K562 (cell line): Measurements from ENCODE around the gene KIF3A. TPM values are rescaled to one million over a fixed set of nuclear protein-coding genes. Genes with fewer than 3 reads are reported as not detected.

Experiments
- ATAC-seq: fragments of 200-7000 bp; cut with Tn5 transposase; 3 replicates; pipeline ENCODE4 v1.9.1; 2020; ENCODE audit warnings: moderate library complexity
- BruUV-seq: library from RNA; stranded (reverse); fragments of 400-500 nt; replicated peaks from 2 replicates; lab custom pipeline; 2021; lab: Mats Ljungman, UMichigan
- CTCF ChIA-PET: fragments of 300-600 bp; formaldehyde crosslinking; extraction: SDS; loops from one replicate; lab custom pipeline; 2021; ENCODE audit warnings: low intra/inter-chr PET ratio; lab: Yijun Ruan, JAX
- POLR2A ChIA-PET: fragments of 300-600, 350-650 bp; sonication (Branson Sonifier 250); formaldehyde crosslinking; extraction: SDS; loops from one replicate; lab custom pipeline; 2021; ENCODE audit warnings: antibody characterized with exemption, inconsistent platforms; lab: Yijun Ruan, JAX
- DNase-seq, 4 experiments: peaks; one replicate each; pipeline versions ENCODE4 v3.0.0 to v3.0.0-alpha.2; 2011 to 2018; ENCODE audit warnings: low spot score in 3 of 4, mixed read lengths in 3 of 4; ENCODE audit errors: extremely low read depth in 1 of 4
- FAIRE-seq: peaks from 2 replicates; lab custom pipeline; 2011; peaks lifted over from hg19 to GRCh38; lab: Jason Lieb, UNC
- H2AFZ ChIP-seq: 2 replicates; pipeline ENCODE4 v1.6.0; 2011; ENCODE audit warnings: low read depth, low read length, control low read depth, inconsistent platforms
- H3K27ac ChIP-seq: fragments of 200-600 bp; 3 replicates; pipeline ENCODE4 v1.8.0; 2011; ENCODE audit warnings: low read depth, mild to moderate bottlenecking, control low read depth, inconsistent platforms, low read length, moderate library complexity, mixed read lengths; ENCODE audit errors: extremely low read depth
- H3K27me3 ChIP-seq, 2 experiments: fragments of 300-600 bp in 1 of 2; 2 replicates in 1 of 2; 3 replicates in 1 of 2; pipeline versions ENCODE4 v1.6.0 to v1.8.0; 2011; ENCODE audit warnings: inconsistent platforms in 2 of 2, low read length in 2 of 2, mild to moderate bottlenecking in 1 of 2, mixed read lengths in 1 of 2, moderate library complexity in 1 of 2; ENCODE audit not compliant: control insufficient read depth in 2 of 2, insufficient read depth in 2 of 2
- H3K36me3 ChIP-seq: fragments of 300-600 bp; 3 replicates; pipeline ENCODE4 v1.8.0; 2011; ENCODE audit warnings: mild to moderate bottlenecking, low read length, inconsistent platforms; ENCODE audit not compliant: control insufficient read depth, insufficient read depth
- H3K4me1 ChIP-seq, 2 experiments: fragments of 200-600 bp in 1 of 2; replicated peaks in 1 of 2; 2 replicates in 1 of 2; 3 replicates in 1 of 2; pipeline versions ENCODE4 v1.5.1 to v1.8.0; 2011; ENCODE audit warnings: inconsistent platforms in 2 of 2, low read length in 2 of 2, mild to moderate bottlenecking in 1 of 2, mixed read lengths in 1 of 2, moderate library complexity in 1 of 2; ENCODE audit not compliant: control insufficient read depth in 2 of 2, insufficient read depth in 2 of 2
- H3K4me2 ChIP-seq: 2 replicates; pipeline ENCODE4 v1.6.1; 2011; ENCODE audit warnings: low read length, control low read depth, inconsistent platforms, mixed read lengths; ENCODE audit not compliant: insufficient read depth
- H3K4me3 ChIP-seq: fragments of 200-600 bp; sonication (generic), shearing (Covaris generic); 2 replicates; pipeline ENCODE4 v1.5.1; 2016; ENCODE audit warnings: control low read depth, inconsistent platforms
- H3K79me2 ChIP-seq: fragments of 200-600 bp; 3 replicates; pipeline ENCODE4 v1.8.0; 2011; ENCODE audit warnings: low read length, inconsistent platforms; ENCODE audit not compliant: control insufficient read depth, insufficient read depth
- H3K9ac ChIP-seq, 2 experiments: 2 replicates each; pipeline versions ENCODE4 v1.6.0 to v1.6.1; 2011; ENCODE audit warnings: low read depth in 2 of 2, low read length in 2 of 2, control low read depth in 1 of 2, inconsistent platforms in 1 of 2, mild to moderate bottlenecking in 1 of 2, mixed read lengths in 1 of 2; ENCODE audit not compliant: insufficient read depth in 1 of 2
- H3K9me1 ChIP-seq: one replicate; pipeline ENCODE4 v1.6.0; 2011; ENCODE audit warnings: inconsistent platforms, mild to moderate bottlenecking, low read length, moderate library complexity; ENCODE audit not compliant: control insufficient read depth, insufficient read depth
- H3K9me3 ChIP-seq: replicated peaks from 2 replicates; pipeline ENCODE4 v1.5.1; 2011; ENCODE audit warnings: low read depth, low read length, inconsistent platforms; ENCODE audit not compliant: control insufficient read depth, insufficient read depth
- H4K20me1 ChIP-seq: replicated peaks from 2 replicates; pipeline ENCODE4 v1.6.1; 2011; ENCODE audit warnings: low read length, inconsistent platforms, mixed read lengths; ENCODE audit not compliant: control insufficient read depth, insufficient read depth
- CBFA2T2 ChIP-seq: fragments of 450-650 bp; conservative IDR thresholded peaks from 2 replicates; pipeline ENCODE4 v1.6.1; 2017; ENCODE audit warnings: mild to moderate bottlenecking
- CEBPG ChIP-seq, 3 experiments: fragments of 200-800 bp in 1 of 3; sonication (Bioruptor generic) in 1 of 3; sonication (generic) in 1 of 3; formaldehyde crosslinking in 1 of 3; IDR thresholded peaks in 2 of 3; conservative IDR thresholded peaks in 1 of 3; 2 replicates each; pipeline versions ENCODE4 v1.6.1 to v1.8.0; 2016 to 2022; ENCODE audit warnings: missing compliant biosample characterization in 2 of 3, missing genetic modification characterization in 2 of 3, mild to moderate bottlenecking in 1 of 3, missing genetic modification reagents in 1 of 3
- DACH1 ChIP-seq: fragments of 450-650 bp; IDR thresholded peaks from 2 replicates; pipeline ENCODE4 v1.6.1; 2018; ENCODE audit not compliant: partially characterized antibody
- EP400 ChIP-seq: fragments of 450-650 bp; IDR thresholded peaks from 2 replicates; pipeline ENCODE4 v1.6.1; 2017; ENCODE audit warnings: antibody characterized with exemption, mild to moderate bottlenecking, moderate library complexity
- ESRRB ChIP-seq: fragments of 250-450 bp; sonication (Bioruptor Pico); IDR thresholded peaks from 2 replicates; pipeline ENCODE4 v1.5.0; 2020; ENCODE audit warnings: mild to moderate bottlenecking, moderate library complexity, borderline replicate concordance
- ETV1 ChIP-seq: fragments of 450-650 bp; conservative IDR thresholded peaks from 2 replicates; pipeline ENCODE4 v1.6.1; 2016; ENCODE audit warnings: missing genetic modification characterization, control low read depth, low read depth, missing compliant biosample characterization
- HDAC6 ChIP-seq: IDR thresholded peaks from 2 replicates; pipeline ENCODE4 v1.6.1; 2012; ENCODE audit warnings: low read depth, mild to moderate bottlenecking, control low read depth, inconsistent platforms, low read length, moderate library complexity
- MYC ChIP-seq, 2 experiments: fragments of 250-450 bp in 1 of 2; sonication (Bioruptor Pico) in 1 of 2; IDR thresholded peaks; 2 replicates each; pipeline versions ENCODE4 v1.5.1 to v1.6.1; 2012 to 2021; ENCODE audit warnings: low read depth in 2 of 2, borderline replicate concordance in 1 of 2, improper control_type of control experiment in 1 of 2, low read length in 1 of 2, mild to moderate bottlenecking in 1 of 2, moderate library complexity in 1 of 2
- SREBF2 ChIP-seq: sonication (generic); formaldehyde crosslinking; IDR thresholded peaks from 2 replicates; pipeline ENCODE4 v1.4.0; 2020; ENCODE audit warnings: mild to moderate bottlenecking, missing genetic modification reagents
- SRF ChIP-seq, 2 experiments: fragments of 250-450, 450-650 bp in 1 of 2; sonication (Bioruptor Pico) in 1 of 2; sonication (generic) in 1 of 2; formaldehyde crosslinking; IDR thresholded peaks; 2 replicates each; pipeline versions ENCODE4 v1.5.0 to v1.5.1; 2020 to 2022; ENCODE audit warnings: mild to moderate bottlenecking in 1 of 2, missing genetic modification reagents in 1 of 2
- in situ Hi-C: fragments of 300-500 bp; cut with MboI; formaldehyde crosslinking; loops from 4 replicates; pipeline ENCODE4 v1.15.0; 2018; ENCODE audit warnings: inconsistent platforms, mixed read lengths
- intact Hi-C: fragments of 100-400 bp; cut with micrococcal nuclease; formaldehyde crosslinking; loops from 2 replicates; pipeline ENCODE4 v1.14.2; 2022
- polyA plus RNA-seq, 8 experiments: library from polyadenylated mRNA; depleted of rRNA in 4 of 8; stranded (reverse) in 5 of 8; unstranded in 3 of 8; fragments of >200 nt; fragmentation: Nextera tagmentation in 2 of 8; fragmentation: Illumina TruSeq in 1 of 8; extraction: Ambion mirVana in 2 of 8; extraction: Trizol in 1 of 8; gene quantifications; 2 replicates each; pipeline versions ENCODE4 v1.2.1 to v1.2.3, GENCODE V29; 2011 to 2014; ENCODE audit warnings: inconsistent platforms in 1 of 8, missing spikeins in 1 of 8
- total RNA-seq, 7 experiments: library from RNA; depleted of rRNA in 6 of 7; stranded (reverse); fragments of >200 nt in 6 of 7; fragmentation: Illumina TruSeq in 2 of 7; extraction: Trizol in 2 of 7; gene quantifications; 2 replicates each; pipeline versions ENCODE4 v1.2.1 to v1.2.3, GENCODE V29; 2011 to 2021; ENCODE audit warnings: low replicate concordance in 1 of 7
- TF ChIP-seq, protein P1 (sequence below): IDR thresholded peaks from 2 replicates; pipeline ENCODE4 v1.6.1; 2012; ENCODE audit warnings: low read depth, low read length, improper control_type of control experiment, borderline replicate concordance
- TF ChIP-seq, protein P2 (sequence below), 2 experiments: fragments of 450-650 bp in 1 of 2; sonication (generic) in 1 of 2; formaldehyde crosslinking in 1 of 2; IDR thresholded peaks in 1 of 2; conservative IDR thresholded peaks in 1 of 2; 2 replicates each; pipeline versions ENCODE4 v1.6.1 to v1.8.1; 2016 to 2023; ENCODE audit warnings: mild to moderate bottlenecking in 2 of 2, moderate library complexity in 2 of 2, inconsistent platforms in 1 of 2, missing genetic modification reagents in 1 of 2

The KIF3A gene
- total and polyA plus RNA-seq, 9 of the 15 experiments (the other 6 are each of a cell fraction or from before 2014, with no cell fraction given): 1.5 to 7.8 (median 6.0) TPM

DNA sequence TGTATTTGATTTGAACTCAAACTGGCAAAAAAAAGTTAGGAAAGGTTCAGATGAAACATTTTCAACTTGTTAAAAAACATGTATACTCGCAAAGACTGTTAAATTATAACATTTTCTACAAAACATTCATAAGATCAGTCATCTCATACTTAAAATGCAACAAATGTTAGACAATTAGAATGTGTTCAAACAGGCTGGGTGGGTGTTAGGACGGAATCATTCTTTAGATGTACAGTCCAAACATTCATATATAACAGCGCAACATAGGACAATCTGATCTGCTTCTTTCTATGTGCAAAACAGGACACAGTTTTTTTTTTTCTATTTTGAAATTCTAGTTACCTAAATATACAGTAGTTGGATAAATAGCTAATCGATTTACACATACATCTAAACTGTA, 41.4 kb downstream of the KIF3A start (continued):
- TF ChIP-seq, protein P1, sequence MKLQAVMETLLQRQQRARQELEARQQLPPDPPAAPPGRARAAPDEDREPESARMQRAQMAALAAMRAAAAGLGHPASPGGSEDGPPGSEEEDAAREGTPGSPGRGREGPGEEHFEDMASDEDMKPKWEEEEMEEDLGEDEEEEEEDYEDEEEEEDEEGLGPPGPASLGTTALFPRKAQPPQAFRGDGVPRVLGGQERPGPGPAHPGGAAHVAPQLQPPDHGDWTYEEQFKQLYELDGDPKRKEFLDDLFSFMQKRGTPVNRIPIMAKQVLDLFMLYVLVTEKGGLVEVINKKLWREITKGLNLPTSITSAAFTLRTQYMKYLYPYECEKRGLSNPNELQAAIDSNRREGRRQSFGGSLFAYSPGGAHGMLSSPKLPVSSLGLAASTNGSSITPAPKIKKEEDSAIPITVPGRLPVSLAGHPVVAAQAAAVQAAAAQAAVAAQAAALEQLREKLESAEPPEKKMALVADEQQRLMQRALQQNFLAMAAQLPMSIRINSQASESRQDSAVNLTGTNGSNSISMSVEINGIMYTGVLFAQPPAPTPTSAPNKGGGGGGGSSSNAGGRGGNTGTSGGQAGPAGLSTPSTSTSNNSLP: no peak
- TF ChIP-seq DACH1 (no peak), SREBF2 (CRISPR knock-in tag) (no peak), SRF (CRISPR knock-in tag; IDR thresholded peaks at IDR 0.05) (no peak), ETV1 (tag) (no peak)

DNA sequence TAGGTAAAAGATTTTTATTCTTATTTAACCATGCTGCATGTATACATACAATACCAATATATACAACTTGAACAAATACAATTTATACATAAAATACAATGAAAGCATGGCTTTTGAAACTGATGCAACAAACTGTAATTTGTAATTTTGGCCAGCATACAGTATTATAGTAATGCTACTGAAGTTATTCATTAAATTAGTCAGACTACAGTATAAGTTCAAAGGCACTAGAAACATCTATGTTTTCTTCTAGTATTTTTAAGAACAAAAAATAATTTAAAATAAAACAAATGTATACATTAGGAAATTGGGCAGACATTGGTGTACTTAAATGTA, 44.7 kb downstream of the KIF3A start:
- FAIRE-seq: no peak
- Histone ChIP-seq H3K9me3 (no peaks in the 10 kb centered on the region), H3K36me3 (no peaks in the 10 kb centered on the region), H3K4me3 (no peak overlapping the region), H3K27me3 (no peaks in the 10 kb centered on the region), H3K9ac (no peak overlapping the region), H3K4me2 (no peak overlapping the region), H3K27ac (no peak overlapping the region), H3K9me1 (no peaks in the 10 kb centered on the region), H3K4me1 (peaks cover 4 to 14% of the 10 kb centered on the region in 2 experiments; a peak in 4 of 5 replicates), H2AFZ (no peak overlapping the region), H3K79me2 (no peaks in the 10 kb centered on the region), H4K20me1 (no peaks in the 10 kb centered on the region)
- ChIA-PET CTCF (no interaction called here), POLR2A (no interaction called here)
- ATAC-seq: 0 out of 3 replicates have a peak, but pooled peaks have one; percentile 17
- intact Hi-C loops: no loop called here
- in situ Hi-C loops: no loop called here
- TF ChIP-seq ESRRB (CRISPR knock-in tag) (no peak), CBFA2T2 (no peak), HDAC6 (no peak), MYC (IDR thresholded peaks at IDR 0.05; ENCODE audit: low read depth, low read length) (0 out of 2 replicates have a peak, but pooled peaks have one; percentile 41), MYC (CRISPR knock-in tag; IDR thresholded peaks at IDR 0.05; ENCODE audit: borderline replicate concordance, low read depth) (no peak), CEBPG (CRISPR knock-in tag; IDR thresholded peaks at IDR 0.05) (no peak; the same call in 1 of the 2 replicates), CEBPG (tag; conservative IDR thresholded peaks at IDR 0.05 in 1 of 2, IDR thresholded peaks at IDR 0.05 in 1 of 2) (peak in 1 of 2 experiments; percentile 81; a peak in 2 of 4 replicates), EP400 (peak; percentile 27; the same call in 1 of the 2 replicates)
- TF ChIP-seq, protein P2, sequence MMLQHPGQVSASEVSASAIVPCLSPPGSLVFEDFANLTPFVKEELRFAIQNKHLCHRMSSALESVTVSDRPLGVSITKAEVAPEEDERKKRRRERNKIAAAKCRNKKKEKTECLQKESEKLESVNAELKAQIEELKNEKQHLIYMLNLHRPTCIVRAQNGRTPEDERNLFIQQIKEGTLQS (IDR thresholded peaks at IDR 0.05): 0 out of 2 replicates have a peak, but pooled peaks have one; percentile 16
- TF ChIP-seq, protein P2 (CRISPR knock-in tag; conservative IDR thresholded peaks at IDR 0.05): no peak
- BruUV-seq: no TSS peak
- DNase-seq: no peak
